GM21619 (cell line): ENCODE data around the gene CD82.
"Not testable (repeated sequence)": the region's sequence is repeated elsewhere in the genome, so short reads cannot be mapped to it uniquely, and the experiment has no call there.

Experiments used
- ATAC-seq: cut with Tn5 transposase; IDR thresholded peaks from one replicate; pipeline ENCODE4 v1.9.1; 2021; ENCODE audit not compliant: unreplicated experiment

Gene CD82

GRCh38 chr11:44559207-44559939 is 6.1 kb upstream of the CD82 start:
- ATAC-seq = peak; percentile 78

GRCh38 chr11:44559940-44560300 is 5.5 kb upstream of the CD82 start:
- ATAC-seq = not testable (repeated sequence)

GRCh38 chr11:44561275-44561805 is 4.1 kb upstream of the CD82 start:
- no peak for ATAC-seq

- no peak for ATAC-seq
Observed at GRCh38 chr11:44561964-44562734, 3.3 kb upstream of the CD82 start.

GRCh38 chr11:44562845-44563460 is 2.5 kb upstream of the CD82 start:
- ATAC-seq = no peak

- no peak for ATAC-seq
Observed at GRCh38 chr11:44563711-44564110, 1.8 kb upstream of the CD82 start.

GRCh38 chr11:44564166-44564565 is 1.3 kb upstream of the CD82 start:
- ATAC-seq = no peak

- ATAC-seq = no peak
Observed at GRCh38 chr11:44564670-44565210, 723 bp upstream of the CD82 start.

GRCh38 chr11:44565953-44566949 is 788 bp downstream of the CD82 start:
- ATAC-seq = no peak

- no peak for ATAC-seq
Observed at GRCh38 chr11:44566952-44567875, 1.8 kb downstream of the CD82 start.

GRCh38 chr11:44567876-44568256 is 2.4 kb downstream of the CD82 start:
- no peak for ATAC-seq

GRCh38 chr11:44568331-44568657 is 2.8 kb downstream of the CD82 start:
- ATAC-seq = no peak

- peak; percentile 39 for ATAC-seq
Observed at GRCh38 chr11:44568658-44569473, 3.4 kb downstream of the CD82 start.

- no peak for ATAC-seq
Observed at GRCh38 chr11:44570411-44571155, 5.1 kb downstream of the CD82 start.

GRCh38 chr11:44571871-44572270 is 6.4 kb downstream of the CD82 start:
- ATAC-seq = no peak

GRCh38 chr11:44572436-44572835 is 7.0 kb downstream of the CD82 start:
- no peak for ATAC-seq

- ATAC-seq = no peak
Observed at GRCh38 chr11:44572884-44573283, 7.4 kb downstream of the CD82 start.

GRCh38 chr11:44573333-44573732 is 7.9 kb downstream of the CD82 start:
- ATAC-seq = no peak
